GM18505 (cell line): ENCODE measurements around the gene PCSK6.
"Not testable (repeated sequence)": the region's sequence is repeated elsewhere in the genome, so short reads cannot be mapped to it uniquely, and the experiment has no call there.

Source experiments
- ATAC-seq: cut with Tn5 transposase; IDR thresholded peaks from one replicate; pipeline ENCODE4 v1.9.1; 2021; ENCODE audit not compliant: unreplicated experiment
- POLR2A ChIP-seq: IDR thresholded peaks from 4 replicates; pipeline ENCODE4 v1.6.1; 2011; ENCODE audit warnings: borderline replicate concordance; ENCODE audit not compliant: insufficient read depth, insufficient read length; ENCODE audit errors: extremely low read depth

PCSK6 gene

GRCh38 chr15:101370330-101371024 is 119.0 kb downstream of the PCSK6 start:
- TF ChIP-seq POLR2A, result no peak
- ATAC-seq, result no peak

DNA sequence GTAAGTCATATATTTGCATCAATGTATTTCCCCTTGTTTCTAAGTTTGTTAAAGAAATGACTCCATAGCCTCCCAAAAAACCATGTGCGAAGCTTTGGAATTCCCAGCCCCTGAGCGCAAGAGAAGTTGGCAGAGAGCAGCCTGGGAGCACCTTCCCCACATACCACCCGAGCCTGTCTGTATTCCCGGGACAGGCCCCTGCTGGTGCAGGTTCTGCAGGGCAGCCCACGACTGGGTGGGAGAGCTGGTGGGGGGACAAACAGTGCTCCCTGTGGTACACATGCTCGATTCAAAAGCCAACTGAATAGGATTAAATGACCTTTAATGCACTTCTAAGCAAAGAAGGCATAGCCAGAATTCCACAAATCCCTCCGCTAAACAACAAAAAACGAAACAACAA is 119.8 kb downstream of the PCSK6 start:
- ATAC-seq, result no peak

GRCh38 chr15:101368861-101369642 is 120.5 kb downstream of the PCSK6 start:
- no peak for ATAC-seq

More for the DNA sequence above, 119.8 kb downstream of the PCSK6 start:
- TF ChIP-seq POLR2A, result no peak

DNA sequence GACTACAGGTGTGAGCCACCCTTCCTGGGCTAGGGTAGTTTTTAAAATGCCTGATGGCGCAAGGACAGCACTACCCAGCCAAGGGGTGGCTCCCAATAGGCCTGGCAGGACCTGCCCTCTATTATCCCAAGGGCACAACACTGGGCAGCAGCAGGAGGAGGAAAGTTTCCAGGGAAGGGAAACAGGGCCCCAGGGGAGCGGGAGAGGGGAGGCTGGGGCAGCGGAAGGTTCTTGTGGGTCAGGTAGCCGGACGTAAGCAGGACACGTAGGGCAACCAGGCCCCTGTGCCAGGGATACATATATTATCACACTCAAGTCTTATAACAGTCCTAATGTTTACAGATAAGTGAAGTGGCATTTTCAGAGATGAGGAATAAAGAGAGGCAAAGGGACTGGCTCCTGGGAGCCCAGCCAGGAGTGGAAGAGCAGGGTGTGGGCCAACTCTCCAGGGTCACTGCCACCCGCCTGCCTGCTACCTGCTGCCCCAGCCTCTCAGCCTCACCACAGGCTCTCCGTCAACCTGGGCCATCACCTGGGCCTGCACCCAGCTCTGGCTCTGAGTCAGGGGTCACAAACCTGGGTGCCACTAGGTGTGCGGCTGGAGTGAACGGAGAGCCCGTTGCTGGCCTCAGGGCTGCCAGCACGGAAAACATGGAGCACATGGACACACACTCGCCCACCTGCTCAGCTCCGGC is 121.3 kb downstream of the PCSK6 start:
- TF ChIP-seq POLR2A, result no peak
- no peak for ATAC-seq

More at GRCh38 chr15:101368861-101369642, 120.5 kb downstream of the PCSK6 start:
- TF ChIP-seq POLR2A, result no peak

DNA sequence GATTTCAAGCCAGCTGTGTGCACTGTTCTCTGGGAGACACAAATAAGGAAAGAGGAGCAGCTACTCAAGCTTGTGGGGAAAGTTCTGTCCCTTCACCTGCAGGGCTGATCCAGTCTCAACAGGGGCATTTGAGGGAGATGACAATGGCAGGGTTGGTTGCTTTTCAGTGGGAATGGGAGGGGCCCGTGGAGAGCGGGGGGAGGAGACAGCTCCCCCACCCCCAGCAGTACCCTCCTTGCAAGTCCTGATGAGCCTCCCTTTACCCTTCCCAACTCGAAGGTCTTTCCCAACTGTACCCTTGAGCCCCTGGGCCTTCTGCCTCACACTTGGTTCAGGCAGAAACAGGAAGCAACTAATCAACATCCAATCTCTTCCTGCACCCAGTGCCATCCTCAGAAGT is 122.7 kb downstream of the PCSK6 start:
- no peak for ATAC-seq
- TF ChIP-seq POLR2A, result no peak

DNA sequence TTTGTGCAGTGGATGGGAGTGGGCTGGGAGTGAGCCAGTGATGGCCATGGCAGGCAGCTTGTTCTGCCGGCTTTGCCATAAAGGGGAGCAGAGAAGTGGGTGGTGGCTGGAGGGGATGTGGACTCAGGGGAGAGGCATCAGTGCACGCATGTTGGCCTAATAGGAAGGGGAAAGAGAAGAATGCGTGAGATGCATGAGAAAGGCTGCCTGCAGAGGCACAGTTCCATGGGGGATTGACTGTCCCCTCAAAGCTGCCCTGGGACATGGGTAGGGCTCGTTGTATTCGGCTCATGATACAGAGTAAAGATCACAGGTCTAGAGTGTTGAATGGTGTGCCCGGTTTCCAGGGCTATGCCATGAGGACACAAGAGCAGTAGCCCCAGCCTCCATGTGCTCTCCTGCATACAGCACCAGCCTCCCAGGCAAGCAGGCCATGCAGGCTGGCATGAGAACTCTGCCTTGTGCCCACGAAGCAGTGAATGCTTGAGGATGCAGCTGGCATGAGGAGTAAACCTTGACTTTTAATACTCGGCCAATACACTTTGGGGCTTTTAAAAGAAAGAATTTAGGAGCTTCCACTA is 126.4 kb downstream of the PCSK6 start:
- ATAC-seq, result no peak
- TF ChIP-seq POLR2A, result no peak

DNA sequence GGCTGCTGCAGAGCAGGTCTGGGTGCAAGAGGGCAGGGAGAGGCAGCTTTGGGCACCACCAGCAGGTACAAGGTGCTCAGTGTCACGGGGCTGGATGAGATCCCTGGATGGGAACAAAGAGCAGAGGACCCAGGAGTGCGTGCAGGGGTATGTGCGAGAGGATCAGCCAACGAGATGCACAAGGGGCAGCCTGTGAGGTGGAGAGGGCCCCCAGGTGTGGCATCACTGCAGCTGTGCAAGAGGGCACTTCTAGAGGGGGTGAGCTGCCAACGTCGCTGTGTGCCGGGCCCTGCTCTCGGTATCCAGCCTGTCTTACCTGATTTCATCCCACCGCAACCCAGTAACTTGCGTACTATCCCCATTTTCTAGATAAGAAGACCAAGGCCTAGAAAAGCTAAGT is 127.1 kb downstream of the PCSK6 start:
- ATAC-seq, result no peak
- no peak for TF ChIP-seq POLR2A

- no peak for TF ChIP-seq POLR2A
- no peak for ATAC-seq
Observed at GRCh38 chr15:101361418-101361817, 128.1 kb downstream of the PCSK6 start.

GRCh38 chr15:101359365-101359947 is 130.1 kb downstream of the PCSK6 start:
- TF ChIP-seq POLR2A, result no peak
- ATAC-seq, result no peak

- no peak for TF ChIP-seq POLR2A
- no peak for ATAC-seq
Observed at GRCh38 chr15:101358895-101359294, 130.6 kb downstream of the PCSK6 start.

DNA sequence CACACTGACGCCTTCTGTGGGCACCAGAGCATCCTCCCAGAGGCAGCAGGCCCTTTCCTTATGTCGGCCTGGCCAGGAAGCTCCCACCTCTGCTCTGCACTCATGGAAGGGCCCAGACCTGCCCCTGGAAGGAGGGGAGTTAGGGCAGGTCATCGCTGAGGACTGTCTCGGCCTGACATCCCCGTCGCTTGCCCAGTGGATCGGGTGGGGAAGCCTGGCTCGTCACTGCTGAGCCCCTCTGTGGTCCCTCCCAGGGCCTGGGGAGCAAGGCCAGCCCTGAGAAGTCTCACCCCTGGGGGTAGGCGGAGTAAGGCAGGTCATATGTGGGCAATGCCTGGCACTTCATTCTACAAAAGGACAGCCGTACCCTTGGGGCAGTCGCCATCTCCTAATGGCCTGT is 131.6 kb downstream of the PCSK6 start:
- no peak for TF ChIP-seq POLR2A
- ATAC-seq, result no peak

GRCh38 chr15:101357333-101357732 is 132.2 kb downstream of the PCSK6 start:
- ATAC-seq, result no peak
- TF ChIP-seq POLR2A, result no peak

DNA sequence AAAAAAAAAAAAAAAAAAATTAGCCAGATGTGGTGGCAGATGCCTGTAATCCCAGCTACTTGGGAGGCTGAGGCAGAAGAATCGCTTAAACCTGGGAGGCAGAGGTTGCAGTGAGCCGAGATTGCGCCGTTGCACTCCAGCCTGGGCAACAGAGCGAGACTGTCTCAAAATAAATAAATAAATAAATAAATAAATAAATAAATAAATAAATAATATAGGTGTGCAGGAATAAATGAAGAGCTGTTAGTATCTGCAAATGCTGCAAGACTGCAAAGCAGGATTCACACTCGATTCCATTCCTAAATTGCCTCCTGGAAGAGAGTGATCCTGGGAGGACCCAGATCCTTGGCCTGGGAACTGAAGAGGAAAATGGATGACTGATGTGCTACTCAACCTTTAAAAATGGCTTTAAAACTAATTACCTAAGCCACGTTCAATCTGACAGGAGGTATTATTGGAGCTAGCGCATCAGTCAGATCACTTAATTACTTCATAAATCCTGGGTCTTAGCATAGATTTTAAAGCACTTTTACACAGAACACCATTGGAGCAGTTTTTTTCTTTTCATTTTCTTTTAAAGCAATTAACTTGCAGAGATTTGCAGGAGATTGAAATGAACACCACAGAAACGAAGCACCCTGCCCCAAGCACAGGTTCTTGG is 132.9 kb downstream of the PCSK6 start:
- ATAC-seq, result not testable (repeated sequence)
